Measurements from ENCODE around the gene PRSS50.
"Not testable (repeated sequence)": the region's sequence is repeated elsewhere in the genome, so short reads cannot be mapped to it uniquely, and the experiment has no call there.

The PRSS50 gene

DNA sequence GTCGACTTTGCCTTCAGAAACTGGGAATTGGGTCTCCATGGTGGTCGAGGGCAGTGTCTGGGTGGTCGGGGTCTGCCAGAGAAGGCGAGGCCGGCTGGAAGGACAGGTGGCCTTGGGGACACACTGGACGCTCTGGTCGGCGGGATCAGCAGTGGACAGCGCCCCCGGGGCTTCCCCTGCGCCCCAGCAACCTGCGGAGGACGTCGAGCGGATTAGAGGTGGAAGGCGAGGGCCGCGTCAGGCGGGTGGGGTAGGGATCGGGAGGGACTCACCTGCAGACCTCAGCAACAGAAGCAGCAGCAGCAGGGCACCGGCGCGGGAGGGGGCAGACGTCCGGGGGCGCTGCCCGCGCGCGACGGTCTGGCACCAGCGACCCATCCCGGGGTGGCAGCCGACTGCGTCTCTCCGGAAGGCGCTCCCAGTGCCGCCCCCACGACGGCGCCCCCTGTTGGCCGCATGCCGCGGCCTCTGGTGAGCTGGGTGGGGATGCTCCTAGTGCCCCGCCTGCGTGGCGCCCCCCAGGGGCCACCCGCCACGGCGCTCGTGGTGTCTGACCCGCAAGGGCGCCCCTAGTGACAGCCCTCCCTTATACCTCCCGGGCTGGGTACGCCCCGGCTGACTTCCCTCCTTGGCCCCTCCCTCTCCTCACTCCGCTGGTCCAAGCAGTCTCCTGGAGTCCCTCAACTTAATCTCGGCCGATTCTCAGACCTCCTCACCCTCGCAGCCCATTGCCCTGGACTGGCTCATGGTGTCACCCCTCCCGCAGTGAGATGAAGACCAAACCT lies at the start of gene PRSS50:
Gene PRSS50, minus strand, starts transcription at position 423 of the 785 bp plus-strand sequence. Its CDS starts 45 bp downstream, at position 378.
- no peaks in the 10 kb centered on the region for H3K36me3 ChIP-seq (ENCODE audit: control insufficient read depth in 2 of 2, insufficient read depth in 2 of 2, low read length in 2 of 2)
- H3K9me3 ChIP-seq (ENCODE audit: control insufficient read depth in 2 of 2, low read length in 2 of 2): peaks cover 0 to 5% of the 10 kb centered on the region in 2 donors
- no peaks in the 10 kb centered on the region for H3K4me1 ChIP-seq (ENCODE audit: control insufficient read depth, insufficient read depth, low read length)
- no peak within 1 kb of the TSS for H3K27ac ChIP-seq (ENCODE audit: low read length)
- no peak within 1 kb of the TSS for H3K9ac ChIP-seq (ENCODE audit: low read length in 2 of 2)
- H3K4me3 ChIP-seq (ENCODE audit: low read length in 2 of 2): no peak within 1 kb of the TSS
- H3K27me3 ChIP-seq (ENCODE audit: control insufficient read depth in 1 of 2, insufficient read depth in 2 of 2, low read length in 2 of 2): peaks cover 7 to 13% of the 10 kb centered on the region in 2 donors

- no peaks in the 10 kb centered on the region for H3K4me1 ChIP-seq (ENCODE audit: control insufficient read depth, insufficient read depth, low read length)
- no peak overlapping the region for H3K9ac ChIP-seq (ENCODE audit: low read length in 2 of 2)
- no peaks in the 10 kb centered on the region for H3K27me3 ChIP-seq (ENCODE audit: control insufficient read depth in 1 of 2, insufficient read depth in 2 of 2, low read length in 2 of 2)
- no peak overlapping the region for H3K27ac ChIP-seq (ENCODE audit: low read length)
- H3K36me3 ChIP-seq (ENCODE audit: control insufficient read depth in 2 of 2, insufficient read depth in 2 of 2, low read length in 2 of 2): no peaks in the 10 kb centered on the region
- no peak overlapping the region for H3K4me3 ChIP-seq (ENCODE audit: low read length in 2 of 2)
- peaks cover 3 to 8% of the 10 kb centered on the region in 2 donors for H3K9me3 ChIP-seq (ENCODE audit: control insufficient read depth in 2 of 2, low read length in 2 of 2)
Observed at GRCh38 chr3:46764206-46764605, 46.5 kb upstream of the PRSS50 start.

DNA sequence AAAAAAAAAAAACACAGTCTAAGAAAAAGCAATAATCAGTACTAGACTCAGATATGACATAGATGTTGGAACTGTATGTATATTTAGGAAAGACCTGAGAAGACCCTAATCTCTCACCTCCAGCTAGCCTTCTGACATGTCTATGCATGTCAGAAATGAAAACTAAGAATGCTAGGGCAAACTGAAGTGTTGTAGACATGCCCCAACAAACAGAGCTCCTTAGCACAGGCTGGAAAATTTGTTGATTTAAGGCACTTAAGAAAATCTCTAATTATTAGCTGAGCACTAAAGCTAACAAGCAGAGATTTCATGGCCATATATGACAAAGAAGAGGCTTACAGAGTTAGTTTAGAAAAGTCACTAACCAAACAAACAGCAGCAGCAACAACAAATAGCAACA lies 45.5 kb upstream of the PRSS50 start:
- Histone ChIP-seq H3K36me3 (ENCODE audit: control insufficient read depth in 2 of 2, insufficient read depth in 2 of 2, low read length in 2 of 2) (no peaks in the 10 kb centered on the region), H3K9me3 (ENCODE audit: control insufficient read depth in 2 of 2, low read length in 2 of 2) (peaks cover 3 to 8% of the 10 kb centered on the region in 2 donors), H3K4me1 (ENCODE audit: control insufficient read depth, insufficient read depth, low read length) (no peaks in the 10 kb centered on the region), H3K27me3 (ENCODE audit: control insufficient read depth in 1 of 2, insufficient read depth in 2 of 2, low read length in 2 of 2) (no peaks in the 10 kb centered on the region), H3K9ac (ENCODE audit: low read length in 2 of 2) (no peak overlapping the region), H3K4me3 (ENCODE audit: low read length in 2 of 2) (no peak overlapping the region), H3K27ac (ENCODE audit: low read length) (no peak overlapping the region)

- H3K9me3 ChIP-seq (ENCODE audit: control insufficient read depth in 2 of 2, low read length in 2 of 2): peaks cover 0 to 4% of the 10 kb centered on the region in 2 donors
- no peaks in the 10 kb centered on the region for H3K36me3 ChIP-seq (ENCODE audit: control insufficient read depth in 2 of 2, insufficient read depth in 2 of 2, low read length in 2 of 2)
- no peaks in the 10 kb centered on the region for H3K4me1 ChIP-seq (ENCODE audit: control insufficient read depth, insufficient read depth, low read length)
- no peak overlapping the region for H3K27ac ChIP-seq (ENCODE audit: low read length)
- no peak overlapping the region for H3K4me3 ChIP-seq (ENCODE audit: low read length in 2 of 2)
- H3K9ac ChIP-seq (ENCODE audit: low read length in 2 of 2): no peak overlapping the region
- no peaks in the 10 kb centered on the region for H3K27me3 ChIP-seq (ENCODE audit: control insufficient read depth in 1 of 2, insufficient read depth in 2 of 2, low read length in 2 of 2)
Observed at GRCh38 chr3:46759239-46760167, 41.8 kb upstream of the PRSS50 start.

- no peaks in the 10 kb centered on the region for H3K4me1 ChIP-seq (ENCODE audit: control insufficient read depth, insufficient read depth, low read length)
- H3K9ac ChIP-seq (ENCODE audit: low read length in 2 of 2): no peak overlapping the region
- H3K9me3 ChIP-seq (ENCODE audit: control insufficient read depth in 2 of 2, low read length in 2 of 2): no peaks in the 10 kb centered on the region
- H3K27me3 ChIP-seq (ENCODE audit: control insufficient read depth in 1 of 2, insufficient read depth in 2 of 2, low read length in 2 of 2): no peaks in the 10 kb centered on the region
- H3K36me3 ChIP-seq (ENCODE audit: control insufficient read depth in 2 of 2, insufficient read depth in 2 of 2, low read length in 2 of 2): no peaks in the 10 kb centered on the region
- H3K4me3 ChIP-seq (ENCODE audit: low read length in 2 of 2): no peak overlapping the region
- H3K27ac ChIP-seq (ENCODE audit: low read length): no peak overlapping the region
Observed at GRCh38 chr3:46756642-46757041, 39.0 kb upstream of the PRSS50 start.

DNA sequence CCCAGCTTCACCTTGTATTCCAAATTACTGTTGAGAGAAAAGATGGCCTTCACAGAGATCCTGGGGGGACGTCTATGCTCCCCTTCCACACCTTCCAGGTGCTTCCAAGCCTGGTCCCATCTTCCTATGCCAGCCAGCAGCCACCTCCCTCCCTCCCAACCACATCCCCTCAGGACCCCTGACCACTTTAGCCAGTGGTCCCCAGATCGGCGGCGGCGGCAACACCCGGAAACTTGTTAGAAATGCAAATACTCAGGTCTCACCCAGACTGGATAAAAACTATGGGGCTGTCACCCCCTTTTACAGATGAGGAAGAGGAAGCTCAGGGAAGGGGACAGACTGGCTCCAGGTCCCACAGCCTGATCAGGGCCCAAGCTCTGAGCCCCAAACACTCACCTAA lies 38.0 kb upstream of the PRSS50 start:
- H3K9ac ChIP-seq (ENCODE audit: low read length in 2 of 2): no peak overlapping the region
- no peaks in the 10 kb centered on the region for H3K27me3 ChIP-seq (ENCODE audit: control insufficient read depth in 1 of 2, insufficient read depth in 2 of 2, low read length in 2 of 2)
- H3K27ac ChIP-seq (ENCODE audit: low read length): no peak overlapping the region
- no peaks in the 10 kb centered on the region for H3K9me3 ChIP-seq (ENCODE audit: control insufficient read depth in 2 of 2, low read length in 2 of 2)
- no peaks in the 10 kb centered on the region for H3K36me3 ChIP-seq (ENCODE audit: control insufficient read depth in 2 of 2, insufficient read depth in 2 of 2, low read length in 2 of 2)
- no peak overlapping the region for H3K4me3 ChIP-seq (ENCODE audit: low read length in 2 of 2)
- no peaks in the 10 kb centered on the region for H3K4me1 ChIP-seq (ENCODE audit: control insufficient read depth, insufficient read depth, low read length)

GRCh38 chr3:46753127-46753526 lies 35.5 kb upstream of the PRSS50 start:
- not testable (repeated sequence) for H3K27ac ChIP-seq (ENCODE audit: low read length); H3K27me3 ChIP-seq (ENCODE audit: control insufficient read depth in 1 of 2, insufficient read depth in 2 of 2, low read length in 2 of 2); H3K9ac ChIP-seq (ENCODE audit: low read length in 2 of 2); H3K9me3 ChIP-seq (ENCODE audit: control insufficient read depth in 2 of 2, low read length in 2 of 2); H3K4me3 ChIP-seq (ENCODE audit: low read length in 2 of 2); H3K4me1 ChIP-seq (ENCODE audit: control insufficient read depth, insufficient read depth, low read length); H3K36me3 ChIP-seq (ENCODE audit: control insufficient read depth in 2 of 2, insufficient read depth in 2 of 2, low read length in 2 of 2)

DNA sequence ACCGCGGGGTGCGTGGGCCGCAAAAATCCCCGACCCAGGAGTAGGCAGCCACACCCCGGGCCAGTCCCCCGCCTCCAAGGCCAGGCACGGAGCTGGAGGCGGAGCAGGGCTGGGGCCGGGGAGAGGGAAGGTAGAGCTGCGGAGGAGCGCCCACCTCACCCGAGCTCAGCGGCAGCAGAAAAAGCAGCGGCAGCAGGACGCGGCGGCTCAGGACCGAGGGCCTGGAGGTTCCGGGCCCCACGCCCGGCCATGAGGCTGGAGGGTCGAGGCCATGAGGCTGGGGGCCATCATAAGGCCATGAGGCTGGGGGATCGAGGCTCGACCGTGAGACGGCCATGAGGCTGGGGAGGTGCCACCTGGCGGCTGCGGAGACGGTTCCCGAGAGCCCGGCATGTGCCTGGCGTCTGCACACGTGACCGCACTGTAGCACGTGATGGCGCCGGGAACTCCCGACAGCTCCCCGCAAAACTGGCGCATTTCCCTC lies 32.9 kb upstream of the PRSS50 start:
- Histone ChIP-seq H3K9me3 (ENCODE audit: control insufficient read depth in 2 of 2, low read length in 2 of 2) (no peaks in the 10 kb centered on the region), H3K9ac (ENCODE audit: low read length in 2 of 2) (no peak overlapping the region), H3K4me3 (ENCODE audit: low read length in 2 of 2) (no peak overlapping the region), H3K27me3 (ENCODE audit: control insufficient read depth in 1 of 2, insufficient read depth in 2 of 2, low read length in 2 of 2) (no peaks in the 10 kb centered on the region), H3K27ac (ENCODE audit: low read length) (no peak overlapping the region), H3K4me1 (ENCODE audit: control insufficient read depth, insufficient read depth, low read length) (no peaks in the 10 kb centered on the region), H3K36me3 (ENCODE audit: control insufficient read depth in 2 of 2, insufficient read depth in 2 of 2, low read length in 2 of 2) (no peaks in the 10 kb centered on the region)

GRCh38 chr3:46749129-46749528 lies 31.5 kb upstream of the PRSS50 start:
- Histone ChIP-seq H3K4me1 (ENCODE audit: control insufficient read depth, insufficient read depth, low read length) (no peaks in the 10 kb centered on the region), H3K36me3 (ENCODE audit: control insufficient read depth in 2 of 2, insufficient read depth in 2 of 2, low read length in 2 of 2) (no peaks in the 10 kb centered on the region), H3K9ac (ENCODE audit: low read length in 2 of 2) (no peak overlapping the region), H3K27ac (ENCODE audit: low read length) (no peak overlapping the region), H3K27me3 (ENCODE audit: control insufficient read depth in 1 of 2, insufficient read depth in 2 of 2, low read length in 2 of 2) (peaks cover 0 to 1% of the 10 kb centered on the region in 2 donors), H3K9me3 (ENCODE audit: control insufficient read depth in 2 of 2, low read length in 2 of 2) (no peaks in the 10 kb centered on the region), H3K4me3 (ENCODE audit: low read length in 2 of 2) (no peak overlapping the region)

GRCh38 chr3:46748170-46748569 lies 30.5 kb upstream of the PRSS50 start:
- H3K4me3 ChIP-seq (ENCODE audit: low read length in 2 of 2): no peak overlapping the region
- H3K9me3 ChIP-seq (ENCODE audit: control insufficient read depth in 2 of 2, low read length in 2 of 2): no peaks in the 10 kb centered on the region
- no peaks in the 10 kb centered on the region for H3K36me3 ChIP-seq (ENCODE audit: control insufficient read depth in 2 of 2, insufficient read depth in 2 of 2, low read length in 2 of 2)
- peaks cover 0 to 3% of the 10 kb centered on the region in 2 donors for H3K27me3 ChIP-seq (ENCODE audit: control insufficient read depth in 1 of 2, insufficient read depth in 2 of 2, low read length in 2 of 2)
- no peak overlapping the region for H3K9ac ChIP-seq (ENCODE audit: low read length in 2 of 2)
- no peaks in the 10 kb centered on the region for H3K4me1 ChIP-seq (ENCODE audit: control insufficient read depth, insufficient read depth, low read length)
- no peak overlapping the region for H3K27ac ChIP-seq (ENCODE audit: low read length)

All from stomach smooth muscle (tissue), 2 donors.